Neuronal stem cell (in vitro differentiated cells): ENCODE results near the gene CRADD.
"Not testable (repeated sequence)": the region's sequence is repeated elsewhere in the genome, so short reads cannot be mapped to it uniquely, and the experiment has no call there.

ENCODE experiments used
- DNase-seq: peaks from one replicate; pipeline ENCODE4 v3.0.0-alpha.2; 2013; ENCODE audit warnings: low spot score
- H2AFZ ChIP-seq: one replicate; pipeline ENCODE4 v1.6.1; 2013; ENCODE audit warnings: mild to moderate bottlenecking, low read length, inconsistent platforms
- H2AK5ac ChIP-seq: 2 replicates; pipeline ENCODE4 v1.6.1; 2013; ENCODE audit warnings: low read depth, mild to moderate bottlenecking, inconsistent platforms, low read length, moderate library complexity, mixed read lengths
- H2BK120ac ChIP-seq: 2 replicates; pipeline ENCODE4 v1.6.1; 2013; ENCODE audit warnings: low read depth, mild to moderate bottlenecking, inconsistent platforms, low read length, moderate library complexity, mixed read lengths
- H2BK12ac ChIP-seq: one replicate; pipeline ENCODE4 v1.6.1; 2013; ENCODE audit warnings: low read length, inconsistent platforms
- H2BK15ac ChIP-seq: 2 replicates; pipeline ENCODE4 v1.6.1; 2013; ENCODE audit warnings: mild to moderate bottlenecking, low read length, inconsistent platforms, mixed read lengths
- H2BK5ac ChIP-seq: one replicate; pipeline ENCODE4 v1.6.1; 2013; ENCODE audit warnings: inconsistent platforms, mild to moderate bottlenecking, low read length, moderate library complexity
- H3K14ac ChIP-seq: one replicate; pipeline ENCODE4 v1.6.1; 2013; ENCODE audit warnings: low read length, inconsistent platforms
- H3K18ac ChIP-seq: 2 replicates; pipeline ENCODE4 v1.6.1; 2013; ENCODE audit warnings: low read length, inconsistent platforms
- H3K23ac ChIP-seq: 2 replicates; pipeline ENCODE4 v1.6.1; 2013; ENCODE audit warnings: low read depth, mild to moderate bottlenecking, mixed read lengths, low read length, inconsistent platforms; ENCODE audit not compliant: poor library complexity
- H3K27ac ChIP-seq: replicated peaks from 3 replicates; pipeline ENCODE4 v1.5.1; 2013; ENCODE audit warnings: low read length, inconsistent platforms
- H3K27me3 ChIP-seq, 3 experiments: 2 replicates each; pipeline ENCODE4 v1.6.1; 2013; ENCODE audit warnings: low read length in 3 of 3, mild to moderate bottlenecking in 2 of 3, inconsistent platforms in 1 of 3, low read depth in 1 of 3, mixed read lengths in 1 of 3, moderate library complexity in 1 of 3; ENCODE audit not compliant: control insufficient read depth in 3 of 3, insufficient read depth in 3 of 3
- H3K36me3 ChIP-seq, 2 donors: replicated peaks in 1 of 2; 2 replicates each; pipeline ENCODE4 v1.6.1; 2013; ENCODE audit warnings: low read length in 2 of 2; ENCODE audit not compliant: control insufficient read depth in 2 of 2, insufficient read depth in 2 of 2
- H3K4ac ChIP-seq: 2 replicates; pipeline ENCODE4 v1.6.1; 2013; ENCODE audit warnings: inconsistent platforms, mild to moderate bottlenecking, low read length, moderate library complexity
- H3K4me1 ChIP-seq, 2 donors: 1 replicate in 1 of 2; 2 replicates in 1 of 2; pipeline ENCODE4 v1.6.1; 2013; ENCODE audit warnings: low read length in 2 of 2, low read depth in 1 of 2; ENCODE audit not compliant: control insufficient read depth in 2 of 2, insufficient read depth in 1 of 2
- H3K4me2 ChIP-seq: one replicate; pipeline ENCODE4 v1.6.1; 2013; ENCODE audit warnings: mild to moderate bottlenecking, low read length, inconsistent platforms; ENCODE audit not compliant: insufficient read depth, poor library complexity, severe bottlenecking
- H3K4me3 ChIP-seq, 2 donors: 2 replicates each; pipeline ENCODE4 v1.5.1; 2013; ENCODE audit warnings: low read length in 2 of 2, mild to moderate bottlenecking in 2 of 2, inconsistent platforms in 1 of 2, moderate library complexity in 1 of 2
- H3K79me1 ChIP-seq: one replicate; pipeline ENCODE4 v1.6.1; 2013; ENCODE audit warnings: low read depth, mild to moderate bottlenecking, inconsistent platforms, low read length, moderate library complexity
- H3K9ac ChIP-seq: one replicate; pipeline ENCODE4 v1.6.1; 2013; ENCODE audit warnings: mild to moderate bottlenecking, low read depth, low read length, inconsistent platforms; ENCODE audit not compliant: poor library complexity
- H3K9me3 ChIP-seq, 2 donors: replicated peaks in 1 of 2; 2 replicates each; pipeline versions ENCODE3 to v1.6.1; 2013; ENCODE audit warnings: low read length in 2 of 2, mild to moderate bottlenecking in 2 of 2, inconsistent platforms in 1 of 2, low read depth in 1 of 2, mixed read lengths in 1 of 2, moderate library complexity in 1 of 2; ENCODE audit not compliant: control insufficient read depth in 2 of 2, insufficient read depth in 1 of 2
- H4K8ac ChIP-seq: one replicate; pipeline ENCODE4 v1.6.1; 2013; ENCODE audit warnings: low read depth, mild to moderate bottlenecking, inconsistent platforms, low read length, moderate library complexity
- H4K91ac ChIP-seq: one replicate; pipeline ENCODE4 v1.6.1; 2013; ENCODE audit warnings: low read length, low read depth, mild to moderate bottlenecking, inconsistent platforms; ENCODE audit not compliant: poor library complexity
- WGBS, 2 donors: extraction: QIAGEN DNeasy Blood & Tissue Kit; methylation state at CpG; one replicate each; pipeline ENCODE4 v1.1.7; 2013; ENCODE audit warnings: missing lambda C conversion rate in 2 of 2, mixed read lengths in 1 of 2; ENCODE audit not compliant: insufficient read length in 2 of 2, insufficient replicate concordance in 1 of 2; ENCODE audit errors: extremely low coverage in 2 of 2; 5-methylcytosine and 5-hydroxymethylcytosine counted together

CRADD gene

GRCh38 chr12:93882763-93883162 lies 205.6 kb downstream of the CRADD start:
- no peak overlapping the region for H3K4me3 ChIP-seq
- DNase-seq: no peak
- H2BK15ac ChIP-seq: no peak overlapping the region
- H2AK5ac ChIP-seq: no peak overlapping the region
- H2BK120ac ChIP-seq: no peak overlapping the region
- H3K18ac ChIP-seq: no peak overlapping the region
- H3K9me3 ChIP-seq: no peaks in the 10 kb centered on the region
- no peaks in the 10 kb centered on the region for H3K36me3 ChIP-seq
- peaks cover 0 to 4% (median 0%) of the 10 kb centered on the region in 3 experiments for H3K27me3 ChIP-seq
- H3K14ac ChIP-seq: no peak overlapping the region
- H3K4ac ChIP-seq: no peak overlapping the region
- H3K79me1 ChIP-seq: no peaks in the 10 kb centered on the region
- no peak overlapping the region for H3K4me2 ChIP-seq
- H3K27ac ChIP-seq: no peak overlapping the region
- no peak overlapping the region for H4K91ac ChIP-seq
- no peaks in the 10 kb centered on the region for H3K4me1 ChIP-seq
- no peak overlapping the region for H3K9ac ChIP-seq
- H2BK5ac ChIP-seq: no peak overlapping the region
- WGBS, 2 donors: no CpG with 5 or more reads among the region's 3 CpGs
- H2AFZ ChIP-seq: no peak overlapping the region
- H4K8ac ChIP-seq: no peak overlapping the region
- no peak overlapping the region for H3K23ac ChIP-seq
- H2BK12ac ChIP-seq: no peak overlapping the region

GRCh38 chr12:93883436-93884154 lies 206.4 kb downstream of the CRADD start:
- Histone ChIP-seq H2BK5ac (no peak overlapping the region), H3K36me3 (no peaks in the 10 kb centered on the region), H3K23ac (no peak overlapping the region), H3K4me2 (no peak overlapping the region), H3K9ac (no peak overlapping the region), H3K79me1 (no peaks in the 10 kb centered on the region), H2AK5ac (no peak overlapping the region), H3K18ac (no peak overlapping the region), H3K4me3 (no peak overlapping the region), H3K9me3 (no peaks in the 10 kb centered on the region), H2BK15ac (no peak overlapping the region), H4K91ac (no peak overlapping the region), H3K4ac (no peak overlapping the region), H4K8ac (no peak overlapping the region), H3K14ac (no peak overlapping the region), H3K4me1 (no peaks in the 10 kb centered on the region), H2AFZ (peak overlapping the region; percentile 11), H3K27ac (no peak overlapping the region), H2BK120ac (no peak overlapping the region), H2BK12ac (no peak overlapping the region), H3K27me3 (peaks cover 0 to 4% (median 0%) of the 10 kb centered on the region in 3 experiments)
- no CpG with 5 or more reads among the region's 2 CpGs for WGBS, 2 donors
- DNase-seq: no peak

- no peak overlapping the region for H3K27ac ChIP-seq
- no peak overlapping the region for H2BK12ac ChIP-seq
- H3K18ac ChIP-seq: no peak overlapping the region
- no peak for DNase-seq
- H3K4me2 ChIP-seq: no peak overlapping the region
- H4K8ac ChIP-seq: no peak overlapping the region
- no peaks in the 10 kb centered on the region for H3K4me1 ChIP-seq
- no CpG with 5 or more reads among the region's 5 CpGs for WGBS, 2 donors
- no peak overlapping the region for H3K4ac ChIP-seq
- no peak overlapping the region for H2BK120ac ChIP-seq
- H2AFZ ChIP-seq: no peak overlapping the region
- H2BK5ac ChIP-seq: no peak overlapping the region
- no peak overlapping the region for H3K4me3 ChIP-seq
- no peak overlapping the region for H3K9ac ChIP-seq
- H2BK15ac ChIP-seq: no peak overlapping the region
- no peak overlapping the region for H3K14ac ChIP-seq
- H2AK5ac ChIP-seq: no peak overlapping the region
- H3K9me3 ChIP-seq: no peaks in the 10 kb centered on the region
- H3K36me3 ChIP-seq: no peaks in the 10 kb centered on the region
- no peak overlapping the region for H3K23ac ChIP-seq
- H3K79me1 ChIP-seq: no peaks in the 10 kb centered on the region
- no peak overlapping the region for H4K91ac ChIP-seq
- H3K27me3 ChIP-seq: peaks cover 0 to 4% (median 0%) of the 10 kb centered on the region in 3 experiments
These were observed 207.8 kb downstream of the CRADD start for GRCh38 chr12:93884794-93885460.

- not testable (repeated sequence) for H3K27ac ChIP-seq, H3K4me1 ChIP-seq, H3K4me2 ChIP-seq, H3K9ac ChIP-seq, H2BK15ac ChIP-seq, H3K23ac ChIP-seq, H3K4me3 ChIP-seq, H3K27me3 ChIP-seq, H4K91ac ChIP-seq, H3K14ac ChIP-seq, H3K4ac ChIP-seq, H3K18ac ChIP-seq, H3K79me1 ChIP-seq, H3K36me3 ChIP-seq, H2BK5ac ChIP-seq, H2AK5ac ChIP-seq, H4K8ac ChIP-seq, H2BK120ac ChIP-seq, H2BK12ac ChIP-seq, DNase-seq, H3K9me3 ChIP-seq, H2AFZ ChIP-seq
- no CpG with 5 or more reads among the region's 7 CpGs for WGBS, 2 donors
These were observed 208.9 kb downstream of the CRADD start for GRCh38 chr12:93885973-93886532.
